ENCODE measurements around the gene DDX49.

- TF ChIP-seq CTCF (IDR thresholded peaks at IDR 0.05): no peak
- TF ChIP-seq EZH2 (IDR thresholded peaks at IDR 0.05; ENCODE audit: borderline replicate concordance, insufficient read depth, low read depth, low read length, poor library complexity, severe bottlenecking): no peak
These were observed 16.1 kb upstream of the DDX49 start for GRCh38 chr19:18903156-18904037.
